Measurements from ENCODE around the gene DNAJB8. TPM values are rescaled to one million over a fixed set of nuclear protein-coding genes. Genes with fewer than 3 reads are reported as not detected.

DNAJB8 gene
- total RNA-seq, 2 experiments from 2014 or later: not detected

DNA sequence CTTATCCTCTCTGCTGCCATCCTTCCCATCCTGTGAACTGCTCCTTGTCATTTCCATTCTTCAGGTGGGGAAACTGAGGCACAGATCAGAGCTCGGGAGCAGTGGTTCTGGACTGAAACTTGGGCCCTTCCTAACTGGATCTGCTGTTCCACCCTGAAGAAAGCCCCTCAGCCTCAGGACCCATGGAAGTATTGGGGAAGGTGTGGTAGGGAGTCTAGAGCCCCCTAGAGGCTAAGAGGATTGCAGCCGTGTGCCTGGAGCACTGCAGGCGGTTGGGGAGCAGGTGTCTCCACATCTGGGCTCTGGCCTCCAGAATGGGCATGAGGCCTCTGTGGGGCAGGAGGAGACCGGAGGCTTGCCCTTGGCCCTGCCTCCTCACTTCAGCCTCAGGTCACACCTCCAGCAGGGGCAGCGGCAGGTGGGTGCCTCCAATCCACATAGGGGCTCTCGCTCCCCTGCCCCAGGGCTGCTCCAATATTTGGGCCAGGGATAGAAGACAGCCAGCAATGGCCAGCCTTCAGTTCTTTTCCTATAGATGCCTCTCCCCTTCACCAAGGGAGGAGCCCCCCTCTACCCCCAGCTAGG, 28.1 kb downstream of the DNAJB8 start:
- Histone ChIP-seq H3K27me3 (ENCODE audit: control insufficient read depth in 1 of 2, insufficient read depth in 2 of 2, low read length in 2 of 2) (peaks cover 11 to 14% of the 10 kb centered on the region in 2 experiments), H3K36me3 (ENCODE audit: insufficient read depth, low read length) (no peaks in the 10 kb centered on the region), H3K4me3 (ENCODE audit: low read length) (no peak overlapping the region), H3K27ac (ENCODE audit: low read depth in 1 of 2, low read length in 2 of 2) (no peak overlapping the region), H3K9me3 (ENCODE audit: control insufficient read depth in 1 of 2, insufficient read depth in 1 of 2, low read length in 2 of 2) (peaks cover 0 to 7% of the 10 kb centered on the region in 2 experiments), H3K4me1 (ENCODE audit: insufficient read depth, low read length) (no peaks in the 10 kb centered on the region)
- intact Hi-C loops (cut with DNase I, micrococcal nuclease): no loop called here
- TF ChIP-seq, protein P1, sequence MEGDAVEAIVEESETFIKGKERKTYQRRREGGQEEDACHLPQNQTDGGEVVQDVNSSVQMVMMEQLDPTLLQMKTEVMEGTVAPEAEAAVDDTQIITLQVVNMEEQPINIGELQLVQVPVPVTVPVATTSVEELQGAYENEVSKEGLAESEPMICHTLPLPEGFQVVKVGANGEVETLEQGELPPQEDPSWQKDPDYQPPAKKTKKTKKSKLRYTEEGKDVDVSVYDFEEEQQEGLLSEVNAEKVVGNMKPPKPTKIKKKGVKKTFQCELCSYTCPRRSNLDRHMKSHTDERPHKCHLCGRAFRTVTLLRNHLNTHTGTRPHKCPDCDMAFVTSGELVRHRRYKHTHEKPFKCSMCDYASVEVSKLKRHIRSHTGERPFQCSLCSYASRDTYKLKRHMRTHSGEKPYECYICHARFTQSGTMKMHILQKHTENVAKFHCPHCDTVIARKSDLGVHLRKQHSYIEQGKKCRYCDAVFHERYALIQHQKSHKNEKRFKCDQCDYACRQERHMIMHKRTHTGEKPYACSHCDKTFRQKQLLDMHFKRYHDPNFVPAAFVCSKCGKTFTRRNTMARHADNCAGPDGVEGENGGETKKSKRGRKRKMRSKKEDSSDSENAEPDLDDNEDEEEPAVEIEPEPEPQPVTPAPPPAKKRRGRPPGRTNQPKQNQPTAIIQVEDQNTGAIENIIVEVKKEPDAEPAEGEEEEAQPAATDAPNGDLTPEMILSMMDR (IDR thresholded peaks at IDR 0.05): no peak
- Mint-ChIP-seq H3K36me3 (ENCODE audit: low read depth) (no peaks in the 10 kb centered on the region), H3K27me3 (peaks cover 44% of the 10 kb centered on the region), H3K4me3 (no peak overlapping the region), H3K27ac (no peak overlapping the region), H3K4me1 (ENCODE audit: low read depth) (no peaks in the 10 kb centered on the region), H3K9me3 (no peaks in the 10 kb centered on the region)
- DNase-seq (no peak), ATAC-seq (ENCODE audit: poor library complexity) (no peak)
- CTCF ChIA-PET: no interaction called here
- POLR2A ChIA-PET: no interaction called here

DNA sequence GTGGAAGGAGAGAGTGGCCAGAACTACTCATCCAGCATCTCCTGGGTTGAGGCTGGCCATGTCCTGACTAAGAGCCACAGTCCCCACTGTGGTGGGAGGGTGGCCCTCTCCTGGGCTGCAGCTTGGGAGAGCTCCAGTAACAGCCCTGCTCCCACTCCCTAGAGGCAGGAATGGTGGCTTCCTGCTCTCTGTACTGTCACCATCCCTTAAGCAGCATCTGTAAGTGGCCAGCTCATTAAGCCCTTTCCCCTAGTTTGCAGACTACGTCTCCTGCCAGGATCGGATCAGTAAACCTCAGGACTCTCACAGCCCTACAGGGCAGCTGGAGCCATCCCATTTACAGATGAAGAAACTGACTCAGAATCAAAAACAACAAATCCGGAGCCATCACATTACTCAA, 30.5 kb downstream of the DNAJB8 start:
- Mint-ChIP-seq H3K27me3 (peaks cover 58% of the 10 kb centered on the region), H3K27ac (no peak overlapping the region)
- intact Hi-C loops (cut with DNase I, micrococcal nuclease): no loop called here

GRCh38 chr3:128435561-128435960, 31.1 kb downstream of the DNAJB8 start:
- Mint-ChIP-seq H3K36me3 (ENCODE audit: low read depth) (no peaks in the 10 kb centered on the region), H3K27me3 (peaks cover 61% of the 10 kb centered on the region), H3K27ac (no peak overlapping the region), H3K4me1 (ENCODE audit: low read depth) (peaks cover 7% of the 10 kb centered on the region), H3K9me3 (no peaks in the 10 kb centered on the region), H3K4me3 (no peak overlapping the region)
- peaks cover 31 to 43% of the 10 kb centered on the region in 2 experiments for H3K27me3 ChIP-seq (ENCODE audit: control insufficient read depth in 1 of 2, insufficient read depth in 2 of 2, low read length in 2 of 2)
- peaks cover 8% of the 10 kb centered on the region for H3K4me1 ChIP-seq (ENCODE audit: insufficient read depth, low read length)
- no peak overlapping the region for H3K4me3 ChIP-seq (ENCODE audit: low read length)
- ATAC-seq (ENCODE audit: poor library complexity): no peak
- intact Hi-C loops (cut with DNase I, micrococcal nuclease): no loop called here
- DNase-seq: no peak
- TF ChIP-seq, protein P1 (IDR thresholded peaks at IDR 0.05): no peak
- H3K36me3 ChIP-seq (ENCODE audit: insufficient read depth, low read length): no peaks in the 10 kb centered on the region
- H3K9me3 ChIP-seq (ENCODE audit: control insufficient read depth in 1 of 2, insufficient read depth in 1 of 2, low read length in 2 of 2): peaks cover 0 to 16% of the 10 kb centered on the region in 2 experiments
- H3K27ac ChIP-seq (ENCODE audit: low read depth in 1 of 2, low read length in 2 of 2): no peak overlapping the region
- CTCF ChIA-PET: no interaction called here
- POLR2A ChIA-PET: no interaction called here

More for the DNA sequence above, 30.5 kb downstream of the DNAJB8 start:
- Histone ChIP-seq H3K27ac (ENCODE audit: low read depth in 1 of 2, low read length in 2 of 2) (no peak overlapping the region), H3K36me3 (ENCODE audit: insufficient read depth, low read length) (no peaks in the 10 kb centered on the region), H3K4me1 (ENCODE audit: insufficient read depth, low read length) (peaks cover 8% of the 10 kb centered on the region), H3K27me3 (ENCODE audit: control insufficient read depth in 1 of 2, insufficient read depth in 2 of 2, low read length in 2 of 2) (peaks cover 28 to 36% of the 10 kb centered on the region in 2 experiments), H3K9me3 (ENCODE audit: control insufficient read depth in 1 of 2, insufficient read depth in 1 of 2, low read length in 2 of 2) (peaks cover 0 to 16% of the 10 kb centered on the region in 2 experiments), H3K4me3 (ENCODE audit: low read length) (no peak overlapping the region)
- H3K9me3 Mint-ChIP-seq: no peaks in the 10 kb centered on the region
- ATAC-seq (ENCODE audit: poor library complexity) (no peak), DNase-seq (no peak)
- ChIA-PET POLR2A (no interaction called here), CTCF (no interaction called here)
- H3K4me3 Mint-ChIP-seq: no peak overlapping the region
- H3K36me3 Mint-ChIP-seq (ENCODE audit: low read depth): no peaks in the 10 kb centered on the region
- TF ChIP-seq, protein P1 (IDR thresholded peaks at IDR 0.05): no peak
- peaks cover 7% of the 10 kb centered on the region for H3K4me1 Mint-ChIP-seq (ENCODE audit: low read depth)
